Measurements from ENCODE around the gene AGPS.

Gene AGPS

GRCh38 chr2:177474301-177474700, 81.7 kb downstream of the AGPS start:
- TF ChIP-seq CTCF (IDR thresholded peaks at IDR 0.05; ENCODE audit: control insufficient read depth, extremely low read depth, insufficient read depth): no peak
- DNase-seq (ENCODE audit: low read depth): no peak
- H3K4me3 ChIP-seq (ENCODE audit: low read depth, low read length): no peak overlapping the region

DNA sequence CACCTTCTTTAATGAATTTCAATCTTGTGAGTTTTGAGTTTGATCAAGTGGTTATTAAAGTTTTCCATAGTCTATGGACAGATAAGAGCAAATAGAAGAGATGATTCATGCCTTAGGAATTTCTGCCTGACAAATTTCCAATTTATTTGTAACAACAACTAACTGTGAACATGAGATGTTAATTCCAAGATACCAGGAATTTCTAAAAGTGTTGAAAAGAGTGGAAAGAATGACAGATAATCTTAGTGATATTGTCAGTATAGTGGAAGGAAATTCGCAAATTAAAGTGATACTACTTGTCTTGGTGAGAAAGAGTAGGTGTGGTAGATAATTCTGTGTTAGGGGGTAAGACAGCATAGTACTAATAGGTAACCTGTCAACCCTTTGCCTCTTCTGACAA, 82.4 kb downstream of the AGPS start:
- H3K4me3 ChIP-seq (ENCODE audit: low read depth, low read length): no peak overlapping the region
- TF ChIP-seq CTCF (IDR thresholded peaks at IDR 0.05; ENCODE audit: control insufficient read depth, extremely low read depth, insufficient read depth): no peak
- peak; percentile 8 for DNase-seq (ENCODE audit: low read depth)

DNA sequence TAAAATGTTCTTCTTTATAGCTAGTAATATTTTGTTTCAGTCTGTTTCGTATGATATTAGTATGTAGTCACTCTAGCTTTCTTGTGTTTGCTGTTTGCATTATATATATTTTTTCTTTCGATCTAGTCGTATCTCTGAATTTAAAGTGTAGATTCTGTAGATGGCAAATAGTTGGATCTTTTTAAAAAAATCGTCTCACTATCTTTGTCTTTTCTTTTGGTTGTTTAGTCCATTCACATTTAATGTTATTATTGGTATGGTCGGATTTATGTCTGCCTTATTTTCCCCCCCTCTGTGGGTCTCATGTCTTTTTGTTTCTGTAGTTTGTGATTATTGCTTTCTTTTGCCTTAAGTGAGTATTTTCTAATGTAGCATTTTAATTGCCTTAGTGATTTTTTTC, 84.3 kb downstream of the AGPS start:
- H3K4me3 ChIP-seq (ENCODE audit: low read depth, low read length): no peak overlapping the region
- no peak for TF ChIP-seq CTCF (IDR thresholded peaks at IDR 0.05; ENCODE audit: control insufficient read depth, extremely low read depth, insufficient read depth)
- DNase-seq (ENCODE audit: low read depth): no peak

DNA sequence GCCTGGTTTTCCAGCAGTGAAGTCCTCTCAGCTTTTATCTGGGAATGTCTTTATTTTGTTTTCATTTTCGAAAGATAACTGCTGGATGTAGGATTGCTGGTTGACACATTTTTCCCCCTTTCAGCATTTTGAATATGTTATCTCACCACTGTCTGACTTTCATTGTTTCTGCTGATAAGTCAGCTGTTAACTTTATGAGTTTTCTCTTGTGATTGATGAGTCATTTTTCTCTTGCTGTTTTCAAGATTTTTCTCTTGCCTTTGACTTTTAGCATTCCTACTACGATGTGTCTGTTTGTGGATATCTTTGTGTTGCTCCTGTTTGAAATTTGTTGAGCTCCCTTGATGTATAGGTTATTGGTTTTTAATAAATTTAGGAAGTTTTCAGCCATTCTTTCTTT, 85.5 kb downstream of the AGPS start:
- no peak for TF ChIP-seq CTCF (IDR thresholded peaks at IDR 0.05; ENCODE audit: control insufficient read depth, extremely low read depth, insufficient read depth)
- no peak overlapping the region for H3K4me3 ChIP-seq (ENCODE audit: low read depth, low read length)
- DNase-seq (ENCODE audit: low read depth): no peak

GRCh38 chr2:177478907-177479306, 86.3 kb downstream of the AGPS start:
- no peak for TF ChIP-seq CTCF (IDR thresholded peaks at IDR 0.05; ENCODE audit: control insufficient read depth, extremely low read depth, insufficient read depth)
- no peak for DNase-seq (ENCODE audit: low read depth)
- no peak overlapping the region for H3K4me3 ChIP-seq (ENCODE audit: low read depth, low read length)

DNA sequence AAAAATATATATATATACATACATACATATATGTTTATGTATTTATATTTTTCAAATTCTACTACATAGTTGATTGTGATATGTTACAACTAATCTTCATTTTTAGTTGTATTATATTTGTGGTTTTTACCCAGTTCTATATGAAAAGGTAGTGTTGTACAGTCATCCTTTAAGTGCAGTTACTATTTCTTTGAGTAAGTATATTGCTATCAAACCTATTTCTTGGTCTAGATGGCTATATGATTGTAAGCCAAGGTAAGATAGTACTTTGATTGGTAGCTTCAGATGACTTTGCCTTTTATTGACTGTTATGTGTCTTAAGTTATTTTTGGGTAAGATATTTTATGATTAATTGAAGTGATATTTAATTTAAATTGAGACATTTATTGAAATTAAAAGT, 89.6 kb downstream of the AGPS start:
- DNase-seq (ENCODE audit: low read depth): no peak
- no peak overlapping the region for H3K4me3 ChIP-seq (ENCODE audit: low read depth, low read length)
- no peak for TF ChIP-seq CTCF (IDR thresholded peaks at IDR 0.05; ENCODE audit: control insufficient read depth, extremely low read depth, insufficient read depth)

- no peak overlapping the region for H3K4me3 ChIP-seq (ENCODE audit: low read depth, low read length)
- no peak for TF ChIP-seq CTCF (IDR thresholded peaks at IDR 0.05; ENCODE audit: control insufficient read depth, extremely low read depth, insufficient read depth)
- no peak for DNase-seq (ENCODE audit: low read depth)
Observed at GRCh38 chr2:177483531-177483930, 91.0 kb downstream of the AGPS start.
